Activated gamma-delta T cell treated with anti-CD3 and anti-CD28 coated beads, Interleukin-2, amount 50 U/mL, for 16 hours (primary cell): ENCODE data around the gene MYO1D.

Experiments
- DNase-seq: peaks from one replicate; pipeline ENCODE4 v3.0.0-alpha.2; 2020; ENCODE audit warnings: low read depth

Gene MYO1D

GRCh38 chr17:32504166-32504990 is 372.5 kb downstream of the MYO1D start:
- no peak for DNase-seq

GRCh38 chr17:32503251-32504165 is 373.4 kb downstream of the MYO1D start:
- peak; percentile 31 for DNase-seq

GRCh38 chr17:32502710-32503109 is 374.2 kb downstream of the MYO1D start:
- DNase-seq = no peak

GRCh38 chr17:32502013-32502412 is 374.9 kb downstream of the MYO1D start:
- DNase-seq = no peak

GRCh38 chr17:32498391-32498790 is 378.5 kb downstream of the MYO1D start:
- DNase-seq = no peak

- no peak for DNase-seq
Observed at GRCh38 chr17:32497431-32498205, 379.3 kb downstream of the MYO1D start.

GRCh38 chr17:32496395-32497073 is 380.4 kb downstream of the MYO1D start:
- no peak for DNase-seq

- DNase-seq = no peak
Observed at GRCh38 chr17:32495359-32496231, 381.3 kb downstream of the MYO1D start.

GRCh38 chr17:32494621-32495358 is 382.1 kb downstream of the MYO1D start:
- DNase-seq = no peak

- DNase-seq = no peak
Observed at GRCh38 chr17:32493976-32494513, 382.9 kb downstream of the MYO1D start.

GRCh38 chr17:32493571-32493970 is 383.4 kb downstream of the MYO1D start:
- no peak for DNase-seq

- DNase-seq = no peak
Observed at GRCh38 chr17:32492648-32493289, 384.2 kb downstream of the MYO1D start.

GRCh38 chr17:32492264-32492589 is 384.7 kb downstream of the MYO1D start:
- DNase-seq = no peak

GRCh38 chr17:32491371-32492263 is 385.3 kb downstream of the MYO1D start:
- no peak for DNase-seq

GRCh38 chr17:32490101-32490482 is 386.8 kb downstream of the MYO1D start:
- no peak for DNase-seq

- no peak for DNase-seq
Observed at GRCh38 chr17:32489320-32490100, 387.4 kb downstream of the MYO1D start.

- DNase-seq = no peak
Observed at GRCh38 chr17:32488604-32489180, 388.2 kb downstream of the MYO1D start.
